Keratinocyte (primary cell): ENCODE data around the gene TIGD6. TPM values are rescaled to one million over a fixed set of nuclear protein-coding genes. Genes with fewer than 3 reads are reported as not detected.

Experiments
- DNase-seq: peaks from one replicate; pipeline ENCODE4 v3.0.0-alpha.2; 2011; ENCODE audit warnings: low read depth, missing footprints, low spot score
- FAIRE-seq: peaks from 2 replicates; lab custom pipeline; 2011; peaks lifted over from hg19 to GRCh38; lab: Jason Lieb, UNC
- H2AFZ ChIP-seq: 2 replicates; pipeline ENCODE4 v1.6.0; 2012; ENCODE audit warnings: low read length, control low read depth, inconsistent platforms; ENCODE audit not compliant: control insufficient read depth
- H3K27ac ChIP-seq: 2 replicates; pipeline ENCODE4 v1.5.1; 2011; ENCODE audit warnings: low read length; ENCODE audit not compliant: control insufficient read depth, insufficient read depth
- H3K27me3 ChIP-seq: 3 replicates; pipeline ENCODE4 v1.6.0; 2011; ENCODE audit warnings: low read length; ENCODE audit not compliant: control insufficient read depth, insufficient read depth; ENCODE audit errors: extremely low read depth
- H3K36me3 ChIP-seq, 2 experiments: 2 replicates in 1 of 2; 3 replicates in 1 of 2; pipeline ENCODE4 v1.5.1; 2011; ENCODE audit warnings: low read length in 2 of 2, mild to moderate bottlenecking in 1 of 2; ENCODE audit not compliant: control insufficient read depth in 2 of 2, insufficient read depth in 2 of 2; ENCODE audit errors: extremely low read depth in 1 of 2
- H3K4me1 ChIP-seq: 3 replicates; pipeline ENCODE4 v1.5.1; 2011; ENCODE audit warnings: low read length; ENCODE audit not compliant: control insufficient read depth, insufficient read depth; ENCODE audit errors: extremely low read depth
- H3K4me2 ChIP-seq: 3 replicates; pipeline ENCODE4 v1.6.0; 2011; ENCODE audit warnings: low read depth, low read length; ENCODE audit not compliant: control insufficient read depth, insufficient read depth; ENCODE audit errors: extremely low read depth
- H3K4me3 ChIP-seq, 3 experiments: fragments of 200-600 bp in 1 of 3; sonication (generic) in 1 of 3; 2 replicates in 2 of 3; 3 replicates in 1 of 3; pipeline ENCODE4 v1.5.1; 2011 to 2016; ENCODE audit warnings: low read length in 3 of 3, mild to moderate bottlenecking in 3 of 3, control low read depth in 2 of 3, inconsistent platforms in 1 of 3, low read depth in 1 of 3, mixed read lengths in 1 of 3, mixed run types in 1 of 3, moderate library complexity in 1 of 3; ENCODE audit not compliant: control insufficient read depth in 2 of 3, insufficient read depth in 2 of 3; ENCODE audit errors: extremely low read depth in 1 of 3
- H3K79me2 ChIP-seq: 2 replicates; pipeline ENCODE4 v1.6.0; 2012; ENCODE audit warnings: low read length; ENCODE audit not compliant: control insufficient read depth, insufficient read depth
- H3K9ac ChIP-seq: 3 replicates; pipeline ENCODE4 v1.6.0; 2011; ENCODE audit warnings: low read length; ENCODE audit not compliant: control insufficient read depth, insufficient read depth; ENCODE audit errors: extremely low read depth
- H3K9me1 ChIP-seq: 3 replicates; pipeline ENCODE4 v1.6.0; 2011; ENCODE audit warnings: low read length; ENCODE audit not compliant: control insufficient read depth, insufficient read depth; ENCODE audit errors: extremely low read depth
- H3K9me3 ChIP-seq: 2 replicates; pipeline ENCODE4 v1.5.1; 2012; ENCODE audit warnings: low read depth, low read length; ENCODE audit not compliant: control insufficient read depth
- H4K20me1 ChIP-seq: 3 replicates; pipeline ENCODE4 v1.6.0; 2011; ENCODE audit warnings: low read length; ENCODE audit not compliant: control insufficient read depth, insufficient read depth; ENCODE audit errors: extremely low read depth
- CTCF ChIP-seq, 3 experiments: IDR thresholded peaks in 1 of 3; conservative IDR thresholded peaks in 1 of 3; optimal IDR thresholded peaks in 1 of 3; 2 replicates in 2 of 3; 3 replicates in 1 of 3; pipeline versions ENCODE3 to v1.5.1; 2011; ENCODE audit warnings: low read length in 3 of 3, mild to moderate bottlenecking in 3 of 3, moderate library complexity in 2 of 3, control low read depth in 1 of 3, inconsistent platforms in 1 of 3; ENCODE audit not compliant: insufficient read depth in 2 of 3; ENCODE audit errors: extremely low read depth in 1 of 3
- EZH2 ChIP-seq: IDR thresholded peaks from one replicate; pipeline ENCODE4 v1.6.1; 2012; ENCODE audit warnings: inconsistent platforms, mild to moderate bottlenecking, low read length, moderate library complexity
- dilution Hi-C: fragments of 300-500 bp; cut with MboI; formaldehyde crosslinking; loops from one replicate; pipeline ENCODE4 v1.7.0; 2020; ENCODE audit warnings: low sequenced_read_pairs; ENCODE audit not compliant: extremely low pct_ligation_motif_present
- polyA plus RNA-seq, 5 experiments: library from polyadenylated mRNA; depleted of rRNA in 3 of 5; stranded (reverse) in 3 of 5; stranded (forward) in 1 of 5; unstranded in 1 of 5; fragments of >200 nt; gene quantifications; 1 replicate in 1 of 5; 2 replicates in 3 of 5; 3 replicates in 1 of 5; pipeline versions ENCODE4 v1.2.1 to v1.2.3, GENCODE V29; 2011 to 2012; ENCODE audit warnings: missing spikeins in 2 of 5, low read depth in 1 of 5, low replicate concordance in 1 of 5

The TIGD6 gene
- polyA plus RNA-seq, 1 donor (not counting 4 experiments of a cell fraction or from before 2014, with no cell fraction given): 4.1 TPM

- H3K27me3 ChIP-seq: no peaks in the 10 kb centered on the region
- H3K36me3 ChIP-seq: peaks cover 41 to 59% of the 10 kb centered on the region in 2 experiments
- no peak overlapping the region for H3K27ac ChIP-seq
- DNase-seq (no peak), FAIRE-seq (no peak)
- H4K20me1 ChIP-seq: no peaks in the 10 kb centered on the region
- H3K4me1 ChIP-seq: peaks cover 14% of the 10 kb centered on the region
- no peak overlapping the region for H2AFZ ChIP-seq
- H3K4me3 ChIP-seq: no peak overlapping the region
- no peak overlapping the region for H3K9ac ChIP-seq
- H3K4me2 ChIP-seq: no peak overlapping the region
- H3K9me1 ChIP-seq: no peaks in the 10 kb centered on the region
- dilution Hi-C loops: no loop called here
- TF ChIP-seq EZH2 (no peak), CTCF (optimal IDR thresholded peaks at IDR 0.05 in 1 of 3, IDR thresholded peaks at IDR 0.05 in 1 of 3, conservative IDR thresholded peaks at IDR 0.05 in 1 of 3; ENCODE audit: extremely low read depth in 1 of 3, insufficient read depth in 2 of 3, low read length in 3 of 3) (no peak)
- H3K79me2 ChIP-seq: peaks cover 18% of the 10 kb centered on the region
- H3K9me3 ChIP-seq: no peaks in the 10 kb centered on the region
These were observed 26.3 kb upstream of the TIGD6 start for GRCh38 chr5:150026682-150027172.

- no peak for DNase-seq
- Histone ChIP-seq H3K9ac (no peak overlapping the region), H3K9me1 (no peaks in the 10 kb centered on the region), H3K36me3 (peaks cover 32 to 50% of the 10 kb centered on the region in 2 experiments), H3K27ac (no peak overlapping the region), H3K4me2 (no peak overlapping the region), H2AFZ (no peak overlapping the region), H3K9me3 (no peaks in the 10 kb centered on the region), H3K4me1 (peaks cover 36% of the 10 kb centered on the region), H3K27me3 (no peaks in the 10 kb centered on the region), H3K4me3 (no peak overlapping the region), H3K79me2 (peaks cover 20% of the 10 kb centered on the region), H4K20me1 (no peaks in the 10 kb centered on the region)
- dilution Hi-C loops: no loop called here
- TF ChIP-seq CTCF (optimal IDR thresholded peaks at IDR 0.05 in 1 of 3, IDR thresholded peaks at IDR 0.05 in 1 of 3, conservative IDR thresholded peaks at IDR 0.05 in 1 of 3; ENCODE audit: extremely low read depth in 1 of 3, insufficient read depth in 2 of 3, low read length in 3 of 3) (no peak), EZH2 (no peak)
- FAIRE-seq: no peak
These were observed 24.0 kb upstream of the TIGD6 start for GRCh38 chr5:150024346-150024984.
